HG02943 (cell line): ENCODE data around the gene POC1A.
"Not testable (repeated sequence)": the region's sequence is repeated elsewhere in the genome, so short reads cannot be mapped to it uniquely, and the experiment has no call there.

Experiments used
- ATAC-seq: cut with Tn5 transposase; IDR thresholded peaks from one replicate; pipeline ENCODE4 v1.9.1; 2021; ENCODE audit warnings: mild to moderate bottlenecking, low read depth, moderate library complexity; ENCODE audit not compliant: unreplicated experiment

Gene POC1A

DNA sequence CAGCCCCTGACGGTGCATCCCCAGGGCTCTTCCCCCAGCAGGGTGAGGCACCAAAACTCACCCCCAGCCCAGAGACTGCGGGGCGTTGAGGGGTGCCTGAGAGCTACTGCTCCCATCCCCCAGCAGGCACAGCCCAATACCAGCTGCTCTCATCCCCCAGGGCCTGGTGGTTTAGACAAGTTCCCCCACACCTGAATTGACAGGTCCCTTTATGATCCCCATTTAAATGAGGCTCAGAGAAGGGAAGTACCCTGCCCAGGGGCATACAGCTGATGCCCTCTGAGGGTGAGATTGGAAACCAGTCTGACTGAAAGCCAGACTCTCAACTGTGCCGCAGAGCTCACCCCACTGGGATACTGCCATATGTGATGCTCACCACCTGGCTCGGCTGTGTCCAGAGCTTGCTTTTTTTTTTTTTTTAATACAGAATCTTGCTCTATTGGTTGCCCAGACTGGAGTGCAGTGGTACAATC is 118.0 kb downstream of the POC1A start:
- peak; percentile 62 for ATAC-seq

DNA sequence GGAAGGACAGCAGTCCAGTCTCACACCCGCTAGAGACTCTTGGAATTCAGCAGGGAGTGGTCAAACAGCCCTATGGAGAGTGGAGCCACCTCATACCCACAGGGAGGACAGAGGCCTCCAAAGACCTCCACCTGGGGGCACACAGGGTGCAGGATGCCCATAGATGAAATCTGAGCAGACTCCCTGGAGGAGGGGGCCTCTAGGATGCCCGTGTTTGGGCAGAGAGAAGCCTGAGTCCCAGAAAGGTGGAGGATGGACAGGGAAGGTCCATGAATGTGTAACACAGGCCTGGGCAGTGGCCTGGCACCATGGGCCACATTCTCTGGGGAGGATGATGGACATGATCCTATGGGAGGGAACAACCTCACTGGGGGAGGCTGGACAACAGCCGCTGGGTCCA is 119.6 kb downstream of the POC1A start:
- no peak for ATAC-seq

DNA sequence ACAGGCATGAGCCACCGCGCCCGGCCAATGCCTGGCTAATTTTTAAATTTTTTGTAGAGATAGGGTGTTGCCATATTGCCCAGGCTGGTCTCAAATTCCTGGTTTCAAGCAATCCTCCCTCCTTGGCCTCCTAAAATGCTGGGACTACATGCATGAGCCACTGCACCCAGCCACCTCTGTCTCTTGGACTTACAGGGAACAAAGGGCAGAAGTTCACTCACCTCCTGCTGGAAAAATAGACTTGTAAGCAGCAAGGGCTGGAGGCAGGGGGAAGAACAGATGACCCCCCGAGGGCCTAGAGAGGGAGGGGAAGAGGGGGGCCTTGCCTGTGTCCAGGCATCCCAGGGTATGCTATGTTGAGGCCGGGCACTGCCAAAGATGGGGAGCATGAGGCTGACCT is 120.0 kb downstream of the POC1A start:
- ATAC-seq, result no peak

DNA sequence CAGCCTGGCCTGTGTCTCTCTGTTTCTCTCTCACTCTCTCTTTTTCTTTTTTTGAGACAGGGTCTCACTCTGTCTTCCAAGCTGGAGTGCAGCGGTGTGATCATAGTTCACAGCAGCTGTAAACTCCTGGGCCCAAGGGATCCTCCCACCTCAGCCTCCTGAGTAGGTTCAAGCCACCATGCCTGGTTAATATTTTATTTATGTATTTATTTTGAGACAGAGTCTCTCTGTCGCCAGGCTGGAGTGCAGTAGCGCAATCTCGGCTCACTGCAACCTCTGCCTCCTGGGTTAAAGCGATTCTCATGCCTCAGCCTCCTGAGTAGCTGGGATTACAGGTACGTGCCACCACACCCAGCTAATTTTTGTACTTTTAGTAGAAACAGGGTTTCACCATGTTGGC is 120.5 kb downstream of the POC1A start:
- ATAC-seq, result not testable (repeated sequence)

DNA sequence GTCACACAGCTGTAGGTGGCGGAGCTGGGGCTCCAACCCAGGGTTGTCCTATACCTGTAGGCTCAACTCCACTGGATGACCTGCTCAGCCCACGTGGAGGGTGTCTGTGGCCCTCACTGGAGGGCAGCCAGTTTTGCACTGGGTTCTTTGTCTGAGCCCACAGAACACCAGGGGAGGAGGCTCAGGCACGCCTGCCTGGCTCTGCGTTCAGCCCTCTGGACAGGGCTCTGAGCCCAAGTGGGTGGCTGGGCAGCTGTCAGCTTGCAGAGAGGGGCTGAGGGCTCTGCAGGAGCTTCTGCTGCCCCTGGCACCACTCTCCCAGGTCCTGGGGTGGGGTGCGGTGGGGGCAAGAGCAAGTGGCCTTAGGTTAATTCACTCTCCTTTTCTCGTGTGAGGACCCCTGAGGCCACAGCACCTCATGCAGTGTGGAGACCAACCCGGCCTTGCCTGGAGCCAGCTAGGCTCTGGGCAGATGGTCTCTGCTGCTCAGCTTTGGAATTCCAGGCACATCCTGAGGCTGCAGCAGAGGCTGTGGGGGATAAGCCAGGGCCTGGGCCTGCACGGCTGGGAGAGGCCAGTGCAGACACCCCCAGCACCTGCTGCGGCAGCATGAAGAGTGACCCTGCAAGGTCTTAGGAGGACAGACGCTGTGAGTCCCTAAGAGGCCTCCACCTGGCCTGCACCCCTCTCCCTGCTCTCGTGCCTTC is 121.4 kb downstream of the POC1A start:
- ATAC-seq, result no peak

DNA sequence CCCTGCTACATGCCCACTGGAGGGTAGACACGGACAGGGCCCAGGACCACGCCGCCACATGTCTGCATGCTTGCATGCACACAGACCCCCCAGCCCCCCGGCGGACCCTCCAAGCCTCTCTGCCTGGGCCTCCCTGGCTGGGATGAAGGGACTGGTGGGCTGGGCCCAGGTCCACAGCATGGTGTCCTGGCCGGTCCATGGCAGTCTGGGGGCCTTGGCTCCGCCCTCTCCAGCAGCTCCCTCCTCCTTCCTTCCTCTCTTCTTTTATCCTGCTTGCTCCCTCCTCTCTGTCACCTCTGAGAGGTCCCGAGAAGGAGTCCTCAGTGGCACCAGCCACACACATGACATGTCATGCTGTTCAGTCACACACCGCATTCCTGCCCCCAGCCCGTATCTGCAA is 122.3 kb downstream of the POC1A start:
- ATAC-seq, result no peak

DNA sequence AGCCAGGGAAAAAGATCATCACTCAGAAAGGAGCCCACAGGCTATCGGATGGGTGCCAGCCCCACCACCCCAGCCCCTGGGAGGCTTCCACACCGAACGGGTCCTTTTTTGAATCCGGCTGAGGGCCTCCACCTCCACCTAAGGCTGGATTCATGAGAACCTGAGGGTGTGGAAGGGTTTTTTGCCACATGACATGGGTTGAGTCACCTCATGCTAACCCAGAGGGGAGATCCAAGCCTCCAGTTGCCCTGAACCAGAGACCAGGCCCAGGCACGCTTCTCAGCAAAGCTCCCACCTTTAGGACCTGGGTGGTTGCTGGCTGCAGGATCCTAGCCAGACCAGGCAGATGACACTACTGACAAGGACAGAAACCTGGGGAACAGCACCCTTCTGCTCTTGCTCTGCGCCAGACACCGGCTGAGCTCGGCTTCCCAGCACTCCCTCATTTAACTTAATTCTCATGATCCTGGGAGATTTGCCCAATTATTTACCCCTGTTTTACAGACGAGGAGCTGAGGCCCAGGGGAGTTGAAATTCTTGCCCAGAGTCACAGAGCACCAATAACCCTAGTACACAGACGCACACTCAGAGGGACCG is 123.4 kb downstream of the POC1A start:
- no peak for ATAC-seq

DNA sequence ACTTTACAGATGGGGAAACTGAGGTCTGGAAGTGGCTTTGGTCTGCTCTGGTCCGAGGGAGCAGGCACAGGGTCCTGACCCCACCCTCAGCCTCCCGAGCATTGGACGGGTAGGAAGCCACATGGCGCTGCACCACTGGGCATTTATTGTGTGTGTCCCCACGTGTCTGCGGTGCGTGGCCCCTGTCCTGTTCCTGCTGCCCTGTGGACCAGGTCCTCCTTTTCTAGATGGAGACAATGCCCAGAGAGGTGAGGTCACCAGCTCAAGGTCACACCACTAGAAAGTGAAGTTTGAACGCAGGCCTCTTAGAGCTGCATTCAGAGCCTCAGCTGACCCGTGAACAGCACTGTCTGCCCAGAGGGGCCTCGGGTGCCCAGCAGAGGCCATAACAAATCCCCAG is 124.7 kb downstream of the POC1A start:
- ATAC-seq, result no peak

DNA sequence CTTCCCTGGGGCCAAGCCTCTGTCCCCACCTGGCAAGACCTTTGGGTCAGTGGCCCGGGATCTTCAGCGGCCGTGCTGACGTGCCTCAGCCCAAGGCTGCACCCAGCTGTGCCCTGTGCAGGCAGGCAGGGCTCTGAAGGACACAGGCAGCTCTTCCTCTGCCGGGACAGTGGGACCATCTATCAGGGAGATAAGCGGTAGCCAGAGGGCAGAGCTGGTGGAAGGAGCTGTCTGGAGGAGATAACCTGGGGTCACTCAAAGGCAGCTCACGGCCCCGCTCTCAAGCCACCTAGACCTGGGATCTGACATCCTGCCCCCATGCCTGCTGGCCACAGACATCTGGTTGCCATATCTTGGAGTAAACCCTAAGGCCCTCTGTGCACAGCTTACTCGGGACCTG is 125.2 kb downstream of the POC1A start:
- ATAC-seq, result no peak

DNA sequence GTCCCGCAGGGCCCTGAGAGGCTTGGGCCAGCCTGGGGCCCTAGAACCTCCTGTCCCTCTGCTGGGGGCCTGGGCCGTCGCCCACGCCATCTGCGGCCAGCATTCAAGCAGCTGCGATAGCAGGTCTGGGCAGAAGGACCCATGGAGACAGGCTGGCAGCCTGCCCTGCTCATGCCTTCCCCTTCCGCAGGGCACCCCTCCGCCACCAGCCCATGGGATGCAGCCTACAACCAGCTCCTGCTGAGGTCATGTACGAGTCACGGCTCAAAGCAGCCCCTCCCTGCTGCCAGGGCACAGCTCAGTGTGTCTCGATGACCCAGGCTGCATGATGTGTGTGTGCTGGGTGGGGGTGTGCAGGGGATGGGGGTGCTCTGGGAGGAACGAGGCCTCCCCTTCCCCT is 125.7 kb downstream of the POC1A start:
- ATAC-seq, result no peak

DNA sequence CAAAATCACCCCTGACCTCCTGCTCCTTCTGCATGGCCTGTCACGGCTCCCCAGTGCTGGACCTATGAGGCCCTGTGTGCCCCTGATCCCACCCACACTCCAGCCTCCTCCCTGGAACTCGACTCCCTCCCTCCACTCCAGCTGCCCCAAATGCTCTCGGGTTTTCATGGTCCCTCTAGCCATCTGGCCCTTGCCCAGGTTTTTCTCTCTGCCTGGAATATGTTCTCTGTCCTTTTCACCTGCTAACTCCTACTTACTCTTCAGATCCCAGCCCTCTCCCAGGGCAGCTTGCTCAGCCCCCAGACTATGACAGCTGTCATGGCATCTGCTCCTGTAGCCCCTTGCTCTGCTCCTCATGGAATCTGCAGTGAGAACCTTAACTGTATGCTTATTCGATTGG is 128.2 kb downstream of the POC1A start:
- ATAC-seq, result no peak

DNA sequence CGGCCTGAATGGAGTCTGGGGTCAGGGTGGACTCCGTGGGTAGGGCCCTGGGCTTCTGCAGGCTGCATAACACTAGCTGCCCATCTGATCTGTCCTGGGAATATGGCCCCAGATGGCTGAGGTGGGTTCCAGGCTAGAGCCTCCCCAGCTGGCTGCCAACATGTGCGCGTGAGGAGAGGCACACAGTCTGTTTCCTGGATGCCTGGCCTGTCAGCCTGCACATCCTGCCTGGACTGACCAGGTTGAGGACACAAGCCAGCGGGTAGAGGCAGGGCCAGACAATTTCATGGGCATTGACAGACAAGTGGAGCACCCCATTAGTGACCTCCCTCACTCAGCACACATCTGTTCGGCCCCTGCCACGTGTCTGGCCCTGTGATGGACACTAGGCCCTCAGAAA is 128.8 kb downstream of the POC1A start:
- ATAC-seq, result no peak
